Panc1 (cell line): ENCODE results near the gene FAXC. TPM values are rescaled to one million over a fixed set of nuclear protein-coding genes. Genes with fewer than 3 reads are reported as not detected.

Experiments
- ATAC-seq: fragments of 200-7000 bp; cut with Tn5 transposase; 2 replicates; pipeline ENCODE4 v1.9.1; 2020; ENCODE audit warnings: mild to moderate bottlenecking, moderate library complexity
- BruUV-seq: library from RNA; stranded (reverse); fragments of 400-500 nt; replicated peaks from 2 replicates; lab custom pipeline; 2021; lab: Mats Ljungman, UMichigan
- CTCF ChIA-PET: fragments of 300-600 bp; sonication (Branson Sonifier 250); formaldehyde crosslinking; loops from one replicate; lab custom pipeline; 2022; ENCODE audit warnings: antibody characterized with exemption; lab: Charles Lee
- POLR2A ChIA-PET: fragments of 300-600 bp; sonication (Branson Sonifier 250); formaldehyde crosslinking; loops from one replicate; lab custom pipeline; 2022; ENCODE audit warnings: antibody characterized with exemption; lab: Charles Lee
- DNase-seq: peaks from one replicate; pipeline ENCODE4 v3.0.0-alpha.2; 2010; ENCODE audit warnings: low read depth, low spot score
- H3K27ac ChIP-seq: 2 replicates; pipeline ENCODE4 v1.5.1; 2011; ENCODE audit warnings: mild to moderate bottlenecking, low read length, inconsistent platforms
- H3K27me3 ChIP-seq: fragments of 200-500 bp; sonication (Bioruptor generic); 2 replicates; pipeline ENCODE4 v1.6.0; 2014; ENCODE audit warnings: low read length, inconsistent platforms; ENCODE audit not compliant: control insufficient read depth, insufficient read depth
- H3K36me3 ChIP-seq: fragments of 200-500 bp; sonication (Bioruptor generic); 2 replicates; pipeline ENCODE4 v1.5.1; 2014; ENCODE audit warnings: inconsistent platforms, mild to moderate bottlenecking, low read length, moderate library complexity; ENCODE audit not compliant: control insufficient read depth, insufficient read depth
- H3K4me1 ChIP-seq: 2 replicates; pipeline ENCODE4 v1.5.1; 2011; ENCODE audit warnings: inconsistent platforms, mild to moderate bottlenecking, low read length, moderate library complexity; ENCODE audit not compliant: control insufficient read depth, insufficient read depth
- H3K4me3 ChIP-seq, 2 experiments: 2 replicates each; pipeline ENCODE4 v1.5.1; 2011 to 2012; ENCODE audit warnings: low read depth in 2 of 2, low read length in 2 of 2, mild to moderate bottlenecking in 2 of 2, inconsistent platforms in 1 of 2, moderate library complexity in 1 of 2
- H3K9me3 ChIP-seq: fragments of 200-500 bp; sonication (Bioruptor generic); 2 replicates; pipeline ENCODE4 v1.5.1; 2014; ENCODE audit warnings: low read depth, mild to moderate bottlenecking, inconsistent platforms, low read length, moderate library complexity; ENCODE audit not compliant: control insufficient read depth, insufficient read depth
- POLR2AphosphoS5 ChIP-seq: IDR thresholded peaks from 2 replicates; pipeline ENCODE4 v1.6.1; 2012; ENCODE audit warnings: mild to moderate bottlenecking, low read depth, low read length, moderate library complexity
- REST ChIP-seq, 2 experiments: IDR thresholded peaks; 2 replicates each; pipeline ENCODE4 v1.6.1; 2011 to 2012; ENCODE audit warnings: low read depth in 2 of 2, control low read depth in 1 of 2, low read length in 1 of 2, mild to moderate bottlenecking in 1 of 2, moderate library complexity in 1 of 2; ENCODE audit not compliant: insufficient read depth in 1 of 2
- SIN3A ChIP-seq: IDR thresholded peaks from 2 replicates; pipeline ENCODE4 v1.6.1; 2012; ENCODE audit warnings: low read depth, mild to moderate bottlenecking, low read length, moderate library complexity, borderline replicate concordance; ENCODE audit not compliant: insufficient read depth
- TCF7L2 ChIP-seq: IDR thresholded peaks from 2 replicates; pipeline ENCODE4 v1.6.1; 2011; ENCODE audit warnings: mild to moderate bottlenecking, low read depth, low read length, inconsistent platforms
- in situ Hi-C: cut with HindIII; loops from 2 replicates; pipeline ENCODE4 v1.10.0; 2016; ENCODE audit warnings: low sequenced_read_pairs, low pct_unique_long_range_greater_than_20kb
- intact Hi-C: fragments of 100-400 bp; cut with micrococcal nuclease; formaldehyde crosslinking; loops from one replicate; pipeline ENCODE4 v1.10.0; 2022; ENCODE audit not compliant: unreplicated experiment
- total RNA-seq: library from RNA; stranded (reverse); gene quantifications from one replicate; pipeline ENCODE4 v1.2.1, GENCODE V29; 2021; ENCODE audit not compliant: unreplicated experiment
- TF ChIP-seq, protein P1 (sequence below): fragments of 450-650 bp; IDR thresholded peaks from 2 replicates; pipeline ENCODE4 v1.5.1; 2017; ENCODE audit warnings: mild to moderate bottlenecking

The FAXC gene
- total RNA-seq, 1 experiment from 2014 or later = 9.0 TPM

GRCh38 chr6:99308788-99309187 lies 40.7 kb downstream of the FAXC start:
- intact Hi-C loops = no loop called here
- Histone ChIP-seq H3K4me3 (no peak overlapping the region), H3K27ac (no peak overlapping the region), H3K27me3 (no peaks in the 10 kb centered on the region), H3K36me3 (no peaks in the 10 kb centered on the region), H3K4me1 (no peaks in the 10 kb centered on the region), H3K9me3 (no peaks in the 10 kb centered on the region)
- in situ Hi-C loops = no loop called here
- TF ChIP-seq REST (IDR thresholded peaks at IDR 0.05; ENCODE audit: insufficient read depth in 1 of 2, low read depth in 2 of 2, low read length in 1 of 2) (no peak), POLR2AphosphoS5 (no peak), TCF7L2 (no peak), SIN3A (no peak)
- TF ChIP-seq, protein P1, sequence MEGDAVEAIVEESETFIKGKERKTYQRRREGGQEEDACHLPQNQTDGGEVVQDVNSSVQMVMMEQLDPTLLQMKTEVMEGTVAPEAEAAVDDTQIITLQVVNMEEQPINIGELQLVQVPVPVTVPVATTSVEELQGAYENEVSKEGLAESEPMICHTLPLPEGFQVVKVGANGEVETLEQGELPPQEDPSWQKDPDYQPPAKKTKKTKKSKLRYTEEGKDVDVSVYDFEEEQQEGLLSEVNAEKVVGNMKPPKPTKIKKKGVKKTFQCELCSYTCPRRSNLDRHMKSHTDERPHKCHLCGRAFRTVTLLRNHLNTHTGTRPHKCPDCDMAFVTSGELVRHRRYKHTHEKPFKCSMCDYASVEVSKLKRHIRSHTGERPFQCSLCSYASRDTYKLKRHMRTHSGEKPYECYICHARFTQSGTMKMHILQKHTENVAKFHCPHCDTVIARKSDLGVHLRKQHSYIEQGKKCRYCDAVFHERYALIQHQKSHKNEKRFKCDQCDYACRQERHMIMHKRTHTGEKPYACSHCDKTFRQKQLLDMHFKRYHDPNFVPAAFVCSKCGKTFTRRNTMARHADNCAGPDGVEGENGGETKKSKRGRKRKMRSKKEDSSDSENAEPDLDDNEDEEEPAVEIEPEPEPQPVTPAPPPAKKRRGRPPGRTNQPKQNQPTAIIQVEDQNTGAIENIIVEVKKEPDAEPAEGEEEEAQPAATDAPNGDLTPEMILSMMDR = no peak
- ChIA-PET POLR2A (interaction anchor here (0.6 kb wide), 1 partner anchor 22 kb away, joined by 4 read pairs; no protein-coding TSS in a partner anchor), CTCF (no interaction called here)
- DNase-seq (no peak), ATAC-seq (no peak)
- BruUV-seq = no TSS peak

- ChIA-PET CTCF (no interaction called here), POLR2A (no interaction called here)
- no peak for DNase-seq
- BruUV-seq = no TSS peak
- no peaks in the 10 kb centered on the region for H3K36me3 ChIP-seq
- no peak overlapping the region for H3K4me3 ChIP-seq
- no peaks in the 10 kb centered on the region for H3K4me1 ChIP-seq
- H3K27me3 ChIP-seq = no peaks in the 10 kb centered on the region
- in situ Hi-C loops (no loop called here), intact Hi-C loops (no loop called here)
- TF ChIP-seq SIN3A = no peak
- TF ChIP-seq POLR2AphosphoS5 = no peak
- TF ChIP-seq, protein P1 = no peak
- no peak for TF ChIP-seq TCF7L2
- TF ChIP-seq REST (IDR thresholded peaks at IDR 0.05; ENCODE audit: insufficient read depth in 1 of 2, low read depth in 2 of 2, low read length in 1 of 2) = no peak
- no peak overlapping the region for H3K27ac ChIP-seq
- no peaks in the 10 kb centered on the region for H3K9me3 ChIP-seq
- no peak for ATAC-seq
Observed at GRCh38 chr6:99307295-99307907, 42.1 kb downstream of the FAXC start.
